ENCODE data around the gene KIF4B.

Gene KIF4B, protein sequence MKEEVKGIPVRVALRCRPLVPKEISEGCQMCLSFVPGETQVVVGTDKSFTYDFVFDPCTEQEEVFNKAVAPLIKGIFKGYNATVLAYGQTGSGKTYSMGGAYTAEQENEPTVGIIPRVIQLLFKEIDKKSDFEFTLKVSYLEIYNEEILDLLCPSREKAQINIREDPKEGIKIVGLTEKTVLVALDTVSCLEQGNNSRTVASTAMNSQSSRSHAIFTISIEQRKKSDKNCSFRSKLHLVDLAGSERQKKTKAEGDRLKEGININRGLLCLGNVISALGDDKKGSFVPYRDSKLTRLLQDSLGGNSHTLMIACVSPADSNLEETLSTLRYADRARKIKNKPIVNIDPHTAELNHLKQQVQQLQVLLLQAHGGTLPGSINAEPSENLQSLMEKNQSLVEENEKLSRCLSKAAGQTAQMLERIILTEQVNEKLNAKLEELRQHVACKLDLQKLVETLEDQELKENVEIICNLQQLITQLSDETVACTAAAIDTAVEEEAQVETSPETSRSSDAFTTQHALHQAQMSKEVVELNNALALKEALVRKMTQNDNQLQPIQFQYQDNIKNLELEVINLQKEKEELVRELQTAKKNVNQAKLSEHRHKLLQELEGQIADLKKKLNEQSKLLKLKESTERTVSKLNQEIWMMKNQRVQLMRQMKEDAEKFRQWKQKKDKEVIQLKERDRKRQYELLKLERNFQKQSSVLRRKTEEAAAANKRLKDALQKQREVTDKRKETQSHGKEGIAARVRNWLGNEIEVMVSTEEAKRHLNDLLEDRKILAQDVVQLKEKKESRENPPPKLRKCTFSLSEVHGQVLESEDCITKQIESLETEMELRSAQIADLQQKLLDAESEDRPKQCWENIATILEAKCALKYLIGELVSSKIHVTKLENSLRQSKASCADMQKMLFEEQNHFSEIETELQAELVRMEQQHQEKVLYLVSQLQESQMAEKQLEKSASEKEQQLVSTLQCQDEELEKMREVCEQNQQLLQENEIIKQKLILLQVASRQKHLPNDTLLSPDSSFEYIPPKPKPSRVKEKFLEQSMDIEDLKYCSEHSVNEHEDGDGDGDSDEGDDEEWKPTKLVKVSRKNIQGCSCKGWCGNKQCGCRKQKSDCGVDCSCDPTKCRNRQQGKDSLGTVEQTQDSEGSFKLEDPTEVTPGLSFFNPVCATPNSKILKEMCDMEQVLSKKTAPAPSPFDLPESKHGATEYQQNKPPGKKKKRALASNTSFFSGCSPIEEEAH

DNA sequence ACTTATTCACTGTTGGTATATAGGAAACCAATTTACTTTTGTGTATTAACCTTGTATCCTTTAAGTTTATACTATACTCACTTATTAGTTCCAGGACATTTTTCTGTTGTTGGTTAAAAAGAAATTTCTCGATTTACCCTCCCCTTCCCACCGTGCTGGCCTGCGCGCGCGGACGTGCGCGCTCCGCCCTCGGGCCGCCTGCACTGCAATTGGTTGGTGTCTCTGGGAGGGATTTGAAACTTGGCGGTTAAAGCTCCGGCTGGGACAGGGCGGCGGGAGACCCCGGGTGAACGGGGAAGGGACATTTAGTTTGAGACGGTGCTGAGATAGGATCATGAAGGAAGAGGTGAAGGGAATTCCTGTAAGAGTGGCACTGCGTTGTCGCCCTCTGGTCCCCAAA, at the start of gene KIF4B:
TSS of gene KIF4B (plus strand) at position 230 of the 400 bp plus-strand sequence. CDS start at position 335, 105 bp downstream.
- no peak for TF ChIP-seq CTCF (IDR thresholded peaks at IDR 0.05)
- H3K27me3 Mint-ChIP-seq (ENCODE audit: low read depth, poor library complexity) = peaks cover 4% of the 10 kb centered on the region
- H3K4me1 Mint-ChIP-seq = no peaks in the 10 kb centered on the region
- H3K4me3 Mint-ChIP-seq = no peak within 1 kb of the TSS
- peaks cover 17% of the 10 kb centered on the region for H3K9me3 Mint-ChIP-seq
- no peak within 1 kb of the TSS for H3K27ac Mint-ChIP-seq
- DNase-seq = no peak
- H3K36me3 Mint-ChIP-seq (ENCODE audit: low read depth) = no peaks in the 10 kb centered on the region

DNA sequence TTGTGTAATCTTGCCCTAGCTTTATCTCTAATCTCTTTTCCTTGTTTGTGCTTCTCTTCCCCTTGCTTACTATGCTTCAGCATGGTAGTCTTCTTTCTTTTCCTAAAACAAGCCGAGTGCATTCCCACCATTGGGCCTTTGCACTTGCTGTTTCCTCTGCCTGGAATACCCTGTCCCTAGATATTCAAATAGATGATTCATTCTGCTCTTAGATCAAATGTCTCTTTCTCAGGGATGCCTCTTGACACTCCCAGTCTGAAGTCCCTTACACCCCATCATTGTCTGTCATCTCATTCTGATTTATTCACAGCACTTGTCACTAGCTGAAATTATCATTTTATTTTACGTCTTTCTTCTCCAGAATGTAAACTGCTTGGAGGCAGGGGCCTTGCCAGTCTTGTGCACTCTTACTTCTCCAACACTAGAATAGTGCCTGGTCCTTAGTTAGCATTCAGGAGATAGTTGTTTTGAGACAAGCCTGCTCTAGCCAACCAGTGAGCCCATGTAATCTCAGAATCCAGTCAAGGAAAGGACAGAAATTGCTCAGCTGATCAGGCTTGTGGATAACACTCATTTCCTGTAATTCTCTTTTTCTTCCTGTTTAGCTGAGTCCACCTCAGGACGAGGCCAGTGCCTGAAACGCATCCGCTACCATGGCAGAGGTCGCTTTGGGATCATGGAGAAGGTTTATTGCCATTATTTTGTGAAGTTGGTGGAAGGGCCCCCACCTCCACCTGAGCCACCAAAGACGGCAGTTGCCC, 47.3 kb upstream of the KIF4B start:
- peaks cover 37% of the 10 kb centered on the region for H3K36me3 Mint-ChIP-seq (ENCODE audit: low read depth)
- no peaks in the 10 kb centered on the region for H3K27me3 Mint-ChIP-seq (ENCODE audit: low read depth, poor library complexity)
- DNase-seq = no peak
- H3K4me3 Mint-ChIP-seq = no peak overlapping the region
- TF ChIP-seq CTCF (IDR thresholded peaks at IDR 0.05) = no peak
- peak overlapping the region; percentile 69 for H3K27ac Mint-ChIP-seq
- peaks cover 6% of the 10 kb centered on the region for H3K4me1 Mint-ChIP-seq
- H3K9me3 Mint-ChIP-seq = no peaks in the 10 kb centered on the region

DNA sequence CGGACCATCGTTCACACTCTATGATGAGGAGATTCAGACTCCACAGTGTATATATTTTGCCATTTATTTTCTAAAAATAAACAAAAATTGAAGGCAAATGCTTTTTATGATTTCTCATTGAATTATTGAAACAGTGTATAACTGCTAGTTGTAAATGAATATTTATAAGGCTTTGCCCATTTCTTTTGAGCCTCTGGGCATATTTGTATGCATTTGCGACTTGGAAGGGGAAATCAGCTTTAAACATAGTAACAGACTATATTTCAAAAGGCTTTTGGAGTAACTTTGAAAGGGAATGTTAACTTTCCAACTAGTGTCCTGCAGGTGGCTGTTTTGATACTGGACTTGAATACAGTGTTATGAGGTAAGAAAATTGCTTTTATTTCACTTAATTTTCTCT, 46.7 kb upstream of the KIF4B start:
- H3K27ac Mint-ChIP-seq = peak overlapping the region; percentile 69

GRCh38 chr5:154967421-154968024, 46.0 kb upstream of the KIF4B start:
- peak; percentile 6 for DNase-seq
- H3K27ac Mint-ChIP-seq = no peak overlapping the region
- peaks cover 6% of the 10 kb centered on the region for H3K4me1 Mint-ChIP-seq

More for the DNA sequence above, 46.7 kb upstream of the KIF4B start:
- DNase-seq = no peak
- Mint-ChIP-seq H3K9me3 (no peaks in the 10 kb centered on the region), H3K36me3 (ENCODE audit: low read depth) (peaks cover 37% of the 10 kb centered on the region), H3K4me1 (peaks cover 6% of the 10 kb centered on the region), H3K4me3 (no peak overlapping the region), H3K27me3 (ENCODE audit: low read depth, poor library complexity) (no peaks in the 10 kb centered on the region)
- no peak for TF ChIP-seq CTCF (IDR thresholded peaks at IDR 0.05)

More at GRCh38 chr5:154967421-154968024, 46.0 kb upstream of the KIF4B start:
- Mint-ChIP-seq H3K4me3 (no peak overlapping the region), H3K9me3 (no peaks in the 10 kb centered on the region), H3K36me3 (ENCODE audit: low read depth) (peaks cover 36% of the 10 kb centered on the region), H3K27me3 (ENCODE audit: low read depth, poor library complexity) (no peaks in the 10 kb centered on the region)
- peak; percentile 54 for TF ChIP-seq CTCF (IDR thresholded peaks at IDR 0.05)
